ENCODE data around the gene NAALADL2.

Gene NAALADL2

DNA sequence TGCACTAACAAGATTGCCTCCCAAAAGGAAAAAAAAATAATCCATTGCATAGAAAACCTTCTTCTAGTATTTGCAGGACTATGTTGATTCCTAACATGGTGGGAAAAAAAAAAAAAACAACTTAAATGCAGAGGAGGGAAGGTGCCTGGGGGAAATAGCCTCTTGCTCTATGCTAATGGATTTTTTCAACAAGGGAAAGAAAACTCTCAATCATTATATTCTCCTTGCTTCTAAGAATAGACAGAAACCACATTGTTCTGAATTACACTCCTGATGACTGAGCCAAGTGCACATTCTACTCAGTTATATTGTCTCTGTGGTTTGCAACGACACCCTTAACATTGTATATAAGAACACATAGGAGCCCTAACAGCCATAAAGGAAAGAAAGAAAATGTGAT is 760.2 kb downstream of the NAALADL2 start:
- DNase-seq = no peak

DNA sequence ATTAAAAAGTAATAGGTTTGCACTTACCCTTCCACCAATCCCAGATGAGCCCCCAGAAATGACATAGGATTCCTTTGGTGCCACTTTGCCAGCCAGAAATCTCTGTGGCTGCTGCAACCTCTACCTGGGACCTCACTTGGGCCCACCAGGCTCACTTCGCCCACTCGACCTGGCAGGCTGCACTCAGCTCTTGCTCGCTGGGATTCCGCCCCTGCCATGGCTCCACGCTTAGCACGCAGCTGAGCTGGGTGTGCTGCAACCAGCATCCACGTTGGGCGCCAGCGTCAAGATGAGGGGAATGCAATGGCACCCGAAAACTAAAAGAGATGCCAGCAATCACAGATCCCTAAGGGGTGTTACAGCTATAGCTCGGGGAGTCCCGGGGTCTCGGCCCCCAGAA is 761.0 kb downstream of the NAALADL2 start:
- DNase-seq = no peak

DNA sequence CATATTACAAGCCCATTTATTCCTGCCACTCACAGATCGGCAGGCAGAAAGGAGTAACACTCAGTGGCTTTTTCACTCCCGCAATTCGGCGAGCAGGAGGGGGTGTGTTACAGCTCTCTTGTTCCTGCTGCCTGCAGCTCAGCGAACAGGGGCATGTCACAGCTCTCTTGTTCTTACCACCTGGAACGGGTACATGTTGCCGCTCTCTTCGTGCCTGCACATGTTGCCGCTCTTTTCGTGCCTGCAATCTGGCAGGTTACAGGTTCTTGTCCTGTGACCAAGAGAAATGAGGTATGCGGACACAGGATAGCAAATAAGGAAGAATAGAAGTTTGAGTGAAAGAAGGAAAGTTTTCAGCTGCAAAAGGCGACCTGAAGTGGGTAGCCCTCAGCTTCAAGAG is 761.4 kb downstream of the NAALADL2 start:
- DNase-seq = no peak

DNA sequence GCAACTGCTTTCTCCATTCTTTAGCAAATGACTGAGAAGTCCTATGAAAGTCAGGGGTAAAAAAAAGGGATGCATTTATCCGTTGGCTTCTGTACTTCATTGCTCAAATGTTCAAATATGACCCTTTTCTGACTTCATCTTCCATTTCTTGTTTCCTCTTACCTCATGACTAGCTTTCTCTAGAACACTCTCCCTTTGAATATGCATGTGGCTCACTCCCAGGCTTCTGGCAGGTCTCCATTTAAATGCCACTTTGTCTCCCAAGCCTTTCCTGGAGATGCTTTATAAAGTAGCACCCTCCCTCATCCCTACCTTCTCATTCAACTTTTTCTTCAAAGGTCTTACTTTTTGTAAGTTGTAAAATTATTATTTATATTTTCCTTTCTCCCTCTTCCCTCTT is 781.8 kb downstream of the NAALADL2 start:
- no peak for DNase-seq

- no peak for DNase-seq
These were observed 787.7 kb downstream of the NAALADL2 start for GRCh38 chr3:175646865-175647264.

DNA sequence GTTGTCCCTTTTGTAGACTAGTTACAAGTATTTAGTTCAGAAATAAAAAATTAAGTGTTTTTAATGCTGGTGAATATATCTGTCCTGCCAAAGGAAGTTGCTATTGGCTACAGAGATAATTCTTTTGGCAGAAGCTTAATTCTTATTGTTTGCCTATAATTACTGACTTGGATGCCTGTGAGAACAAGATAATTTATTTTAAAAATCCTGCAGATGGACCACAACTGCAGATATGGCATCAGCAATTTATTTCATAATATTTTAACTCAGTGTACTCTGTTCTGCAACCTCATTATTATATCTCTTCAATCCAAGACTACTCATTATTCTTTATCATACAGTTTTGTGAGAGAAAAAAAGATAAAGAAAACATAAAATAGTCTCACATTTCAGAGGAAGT is 789.8 kb downstream of the NAALADL2 start:
- no peak for DNase-seq

DNA sequence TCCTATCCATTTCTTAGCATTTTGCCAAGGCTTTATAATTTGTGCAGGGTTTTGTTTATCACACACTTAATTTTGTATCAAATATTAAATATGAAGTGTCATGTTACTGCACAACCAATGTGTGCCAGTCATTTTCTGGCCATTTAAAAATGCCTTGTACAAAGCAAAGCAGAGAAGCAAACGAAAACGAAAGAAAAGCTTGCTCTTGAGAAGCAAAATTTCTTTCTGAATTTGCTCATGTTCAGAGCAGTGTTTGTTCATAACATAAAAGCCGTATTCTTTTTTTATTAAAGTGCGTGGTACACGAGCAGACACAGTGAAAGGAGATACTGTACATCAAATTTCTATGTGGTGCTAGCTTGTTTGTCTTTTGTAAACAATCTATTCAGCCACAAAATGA is 792.6 kb downstream of the NAALADL2 start:
- no peak for DNase-seq

GRCh38 chr3:175655351-175655750 is 796.2 kb downstream of the NAALADL2 start:
- no peak for DNase-seq

DNA sequence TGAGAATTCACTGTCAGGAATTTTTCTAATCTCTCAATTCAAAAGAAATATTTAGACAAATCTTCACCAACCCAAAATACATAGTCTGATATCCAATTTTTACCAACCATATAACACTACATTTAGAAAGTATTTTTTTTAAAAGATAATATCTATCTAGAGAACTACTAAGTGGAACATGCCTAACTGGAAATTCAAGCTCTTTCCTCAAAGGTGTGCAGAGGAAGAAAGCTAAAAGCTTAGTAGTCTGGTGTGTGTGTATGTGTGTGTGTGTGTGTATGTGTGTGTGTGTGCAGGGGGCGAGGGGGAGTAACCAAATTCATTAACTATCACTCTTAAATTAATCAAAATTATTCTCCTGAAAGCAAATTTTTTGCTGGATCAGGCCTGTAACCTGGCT is 797.3 kb downstream of the NAALADL2 start:
- DNase-seq = no peak

DNA sequence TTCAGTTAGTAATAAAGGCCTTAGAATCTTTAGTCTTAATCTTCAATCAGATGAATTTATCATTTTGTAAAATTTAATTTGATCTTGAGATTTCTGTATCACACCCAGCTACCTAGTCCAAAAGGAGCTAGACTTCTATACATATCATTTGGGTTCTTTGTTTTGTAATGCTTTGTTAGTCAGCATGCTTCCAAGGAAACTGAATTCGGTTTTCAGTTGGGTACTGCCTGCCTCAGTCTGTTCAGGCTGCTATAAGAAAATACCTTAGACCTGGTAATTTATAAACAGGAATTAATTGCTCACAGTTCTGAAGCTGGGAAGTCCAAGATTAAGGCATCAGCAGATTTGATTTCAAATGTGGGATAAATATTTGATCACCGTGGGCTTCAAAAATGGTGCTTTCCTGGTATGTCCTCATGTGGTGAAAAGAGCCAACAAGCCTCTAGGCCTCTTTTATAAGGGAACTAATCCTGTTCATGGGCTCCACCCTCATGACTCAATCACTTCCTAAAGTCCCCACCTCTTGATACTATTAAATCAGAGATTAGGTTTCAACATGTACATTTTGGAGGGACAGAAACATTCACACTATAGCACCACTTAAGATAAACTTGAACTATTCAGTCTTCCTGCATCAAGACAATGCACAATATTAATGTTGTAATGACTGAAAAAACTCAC is 800.7 kb downstream of the NAALADL2 start:
- no peak for DNase-seq

GRCh38 chr3:175662815-175663214 is 803.7 kb downstream of the NAALADL2 start:
- no peak for DNase-seq

DNA sequence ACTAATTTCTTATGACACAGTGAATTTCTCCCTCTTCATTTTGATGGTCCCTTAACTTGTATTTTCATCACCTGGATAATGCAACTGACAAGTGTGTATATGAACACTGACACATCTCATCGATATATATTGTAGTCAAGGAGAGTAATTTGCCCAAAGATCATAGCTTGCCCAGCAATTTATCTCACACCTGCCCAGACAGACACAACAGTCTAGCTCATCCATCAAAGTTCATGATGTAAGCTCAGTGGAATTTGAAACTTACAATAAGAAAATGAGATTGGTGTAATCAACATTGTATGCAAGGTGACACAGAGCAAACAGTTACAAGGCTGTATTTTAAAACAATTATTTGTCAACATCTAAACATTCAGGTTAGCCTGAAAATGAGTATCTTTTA is 805.8 kb downstream of the NAALADL2 start:
- no peak for DNase-seq

GRCh38 chr3:175668300-175668699 is 809.2 kb downstream of the NAALADL2 start:
- DNase-seq = no peak

- DNase-seq = no peak
These were observed 811.4 kb downstream of the NAALADL2 start for GRCh38 chr3:175670557-175670956.

DNA sequence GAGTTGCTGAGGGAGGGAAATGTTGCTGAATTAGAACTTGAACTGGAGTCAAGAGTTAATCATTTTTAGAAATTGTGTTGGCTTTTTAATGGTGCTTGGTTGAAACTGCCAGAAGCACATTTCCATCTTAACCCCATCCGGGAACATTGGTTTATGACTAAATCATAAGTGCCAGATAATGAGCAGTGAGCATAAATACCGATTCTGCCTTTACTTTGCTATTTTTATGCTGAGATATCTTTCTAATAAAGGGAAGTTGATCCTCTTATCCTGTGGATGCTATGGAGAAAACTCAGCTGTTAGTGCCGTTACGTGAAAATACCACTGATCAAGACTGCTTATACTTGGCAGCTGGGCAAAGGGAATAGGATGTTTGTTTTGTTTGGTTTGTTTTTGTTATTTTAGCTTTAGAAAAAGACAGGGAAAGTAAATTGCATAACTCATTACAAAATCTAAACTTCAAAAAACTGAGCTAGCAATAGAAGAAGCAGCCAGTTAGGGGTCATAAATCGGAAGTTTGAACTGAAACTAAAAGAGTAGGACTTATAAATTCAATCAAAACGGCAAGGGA is 813.1 kb downstream of the NAALADL2 start:
- no peak for DNase-seq

GRCh38 chr3:175679568-175679967 is 820.4 kb downstream of the NAALADL2 start:
- no peak for DNase-seq

GRCh38 chr3:175692256-175692655 is 833.1 kb downstream of the NAALADL2 start:
- no peak for DNase-seq

DNA sequence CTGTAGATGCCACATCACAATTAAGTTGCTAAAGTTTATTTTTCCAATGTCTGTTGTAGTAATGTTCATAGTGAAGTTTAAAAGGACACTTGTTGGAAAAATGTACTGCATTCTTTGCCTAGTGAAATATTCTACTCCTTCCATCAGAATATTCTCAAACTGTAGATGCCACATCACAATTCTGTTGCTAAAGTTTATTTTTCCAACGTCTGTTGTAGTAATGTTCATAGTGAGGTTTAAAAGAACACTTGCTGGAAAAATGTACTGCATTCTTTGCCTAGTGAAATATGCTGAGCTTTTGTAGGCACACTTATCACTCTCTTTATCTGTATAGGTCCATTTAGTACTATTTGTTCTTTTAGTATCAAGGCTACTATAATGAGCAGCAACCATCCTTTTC is 836.1 kb downstream of the NAALADL2 start:
- DNase-seq = no peak

DNA sequence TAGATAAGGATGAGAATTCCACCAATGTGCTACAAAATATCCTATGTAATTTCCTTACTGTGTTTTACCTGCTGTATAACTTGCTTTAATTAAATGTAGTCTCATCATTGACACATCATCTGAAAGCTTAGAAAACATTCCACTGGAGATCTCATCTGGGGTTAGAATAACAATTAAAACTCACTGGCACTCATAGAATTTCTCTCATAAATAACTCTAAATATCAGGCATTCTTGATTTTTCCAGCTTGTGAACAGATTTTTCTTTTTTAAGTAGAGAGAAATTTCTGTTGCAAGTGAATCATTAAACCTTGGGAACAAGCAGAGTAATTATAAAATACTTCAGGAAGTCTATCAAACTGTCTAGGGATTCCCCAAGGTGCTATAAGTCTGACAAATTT is 843.8 kb downstream of the NAALADL2 start:
- DNase-seq = no peak

DNA sequence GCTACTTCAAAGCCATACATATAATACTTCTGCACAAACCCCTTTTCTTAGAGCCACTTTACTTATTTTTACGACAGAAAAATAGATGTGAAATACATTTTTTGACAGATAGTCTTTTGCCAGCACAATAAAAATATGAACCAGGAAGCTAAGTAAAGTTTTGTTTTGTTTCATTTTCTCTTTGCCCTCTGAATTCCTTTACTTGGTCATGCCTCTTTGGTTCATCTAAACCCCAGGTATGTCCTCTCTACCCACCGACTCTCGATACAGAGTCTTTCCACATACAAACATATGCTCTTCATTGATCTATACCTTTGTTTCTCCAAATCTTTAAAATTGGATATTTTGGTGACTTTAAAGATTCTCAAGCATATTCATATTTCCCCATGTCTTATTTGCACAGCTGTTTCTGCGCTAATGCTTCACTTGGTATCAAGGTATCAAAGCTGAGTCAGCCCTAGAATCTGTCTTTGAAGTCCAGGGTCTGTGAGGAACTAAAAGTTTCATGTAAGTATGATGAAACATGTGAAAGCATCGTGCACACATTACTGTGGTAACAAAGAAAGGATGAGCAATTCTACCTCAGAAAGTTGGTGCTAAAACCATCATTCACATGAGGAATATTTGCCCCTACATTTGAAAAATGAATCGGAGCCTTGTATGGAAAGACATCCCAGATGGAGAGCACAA is 845.4 kb downstream of the NAALADL2 start:
- no peak for DNase-seq

DNA sequence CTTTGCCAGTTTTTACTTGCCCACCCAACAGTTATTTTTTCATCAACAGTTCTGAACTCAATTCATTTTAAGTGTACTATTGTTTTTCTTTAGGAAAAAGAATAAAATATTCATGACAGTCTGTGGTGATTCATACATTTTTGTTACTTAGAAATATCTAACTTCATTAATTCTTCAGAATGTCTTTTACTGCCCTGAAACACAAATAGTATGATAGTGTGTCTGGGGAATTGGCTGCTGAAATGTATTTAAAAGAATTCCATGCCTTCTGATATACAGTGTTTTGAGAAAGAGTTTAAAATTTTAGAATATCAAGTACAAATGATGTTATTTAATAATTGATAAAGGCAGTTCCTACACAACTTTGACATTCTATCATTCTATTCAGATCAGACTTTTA is 854.1 kb downstream of the NAALADL2 start:
- no peak for DNase-seq

- no peak for DNase-seq
These were observed 857.3 kb downstream of the NAALADL2 start for GRCh38 chr3:175716446-175716845.

DNA sequence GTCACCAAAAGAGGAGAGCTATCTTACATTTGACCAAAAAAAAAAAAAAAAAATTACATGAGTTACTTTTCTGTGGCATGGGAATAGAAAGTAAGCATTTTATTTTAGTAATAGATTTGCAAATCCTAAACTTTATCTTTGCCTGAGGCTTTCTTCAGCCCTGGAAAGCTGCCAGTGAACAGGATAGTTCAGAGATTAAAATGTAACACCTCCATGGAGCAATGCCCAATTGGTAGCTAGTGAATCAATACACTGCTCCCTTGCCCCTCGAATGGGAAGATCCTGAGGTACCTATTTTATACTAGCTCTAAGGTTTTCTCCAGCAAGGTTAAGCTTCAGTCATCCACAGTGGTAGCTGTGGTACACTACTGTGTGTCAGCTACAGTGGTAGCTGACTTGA is 867.1 kb downstream of the NAALADL2 start:
- no peak for DNase-seq

GRCh38 chr3:175728566-175728965 is 869.4 kb downstream of the NAALADL2 start:
- DNase-seq = no peak

- no peak for DNase-seq
These were observed 870.3 kb downstream of the NAALADL2 start for GRCh38 chr3:175729466-175729865.

Measured in activated naive CD4-positive, alpha-beta T cell (primary cell).